ENCODE measurements around the gene C1QTNF6.
"Not testable (repeated sequence)": the region's sequence is repeated elsewhere in the genome, so short reads cannot be mapped to it uniquely, and the experiment has no call there.

C1QTNF6 gene

DNA sequence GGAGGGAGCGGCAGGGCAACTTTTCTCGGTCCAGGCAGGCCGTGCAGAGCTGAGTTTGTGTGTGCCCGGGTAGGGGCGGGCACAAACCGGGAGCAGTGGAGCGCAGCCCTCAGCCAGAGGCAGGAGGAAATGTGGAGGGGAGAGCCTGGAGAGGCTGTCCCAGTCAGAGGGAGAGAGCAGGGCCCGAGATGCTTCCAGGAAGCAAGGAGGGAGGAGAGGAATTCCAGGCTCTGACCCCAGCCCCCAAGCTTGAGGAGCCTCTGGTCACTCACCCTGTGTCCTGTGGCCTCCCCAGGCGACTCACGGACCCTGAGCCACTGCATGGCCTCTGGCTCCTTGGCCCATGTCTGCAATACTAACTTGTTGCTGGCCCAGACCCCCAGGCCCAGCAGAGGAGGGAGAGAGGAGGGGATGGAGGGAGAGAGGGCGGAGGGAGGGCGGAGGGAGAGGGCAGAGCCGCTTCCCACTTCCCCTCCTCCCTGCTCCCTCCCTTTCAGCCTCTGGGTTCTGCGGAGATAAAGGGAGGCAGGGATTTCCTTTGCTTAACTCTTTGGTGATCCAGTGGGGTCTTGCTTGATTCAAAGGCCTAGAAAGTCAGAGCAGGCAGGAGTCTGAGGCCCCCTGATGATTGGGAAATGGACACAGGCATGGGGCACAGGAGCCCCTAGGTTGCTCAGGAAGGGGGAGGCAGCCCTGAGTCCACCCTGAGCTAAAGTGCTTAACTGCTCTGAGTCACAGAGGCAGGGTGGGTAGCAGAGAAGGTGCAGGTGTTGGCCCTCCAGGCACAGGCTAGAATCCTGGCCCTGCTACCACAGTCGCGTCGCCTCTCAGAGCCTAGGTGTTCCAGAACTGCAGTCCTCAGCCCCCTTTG is at the start of gene C1QTNF6:
C1QTNF6 (minus strand) TSS at position 357 of the 871 bp plus-strand sequence; CDS start at position 323, 34 bp downstream.
- Mint-ChIP-seq H3K4me1 (peaks cover 58% of the 10 kb centered on the region), H3K27me3 (no peaks in the 10 kb centered on the region), H3K27ac (no peak within 1 kb of the TSS), H3K36me3 (ENCODE audit: low read depth) (peaks cover 7% of the 10 kb centered on the region), H3K9me3 (peaks cover 7% of the 10 kb centered on the region), H3K4me3 (no peak within 1 kb of the TSS)
- DNase-seq (no peak), ATAC-seq (no peak)

DNA sequence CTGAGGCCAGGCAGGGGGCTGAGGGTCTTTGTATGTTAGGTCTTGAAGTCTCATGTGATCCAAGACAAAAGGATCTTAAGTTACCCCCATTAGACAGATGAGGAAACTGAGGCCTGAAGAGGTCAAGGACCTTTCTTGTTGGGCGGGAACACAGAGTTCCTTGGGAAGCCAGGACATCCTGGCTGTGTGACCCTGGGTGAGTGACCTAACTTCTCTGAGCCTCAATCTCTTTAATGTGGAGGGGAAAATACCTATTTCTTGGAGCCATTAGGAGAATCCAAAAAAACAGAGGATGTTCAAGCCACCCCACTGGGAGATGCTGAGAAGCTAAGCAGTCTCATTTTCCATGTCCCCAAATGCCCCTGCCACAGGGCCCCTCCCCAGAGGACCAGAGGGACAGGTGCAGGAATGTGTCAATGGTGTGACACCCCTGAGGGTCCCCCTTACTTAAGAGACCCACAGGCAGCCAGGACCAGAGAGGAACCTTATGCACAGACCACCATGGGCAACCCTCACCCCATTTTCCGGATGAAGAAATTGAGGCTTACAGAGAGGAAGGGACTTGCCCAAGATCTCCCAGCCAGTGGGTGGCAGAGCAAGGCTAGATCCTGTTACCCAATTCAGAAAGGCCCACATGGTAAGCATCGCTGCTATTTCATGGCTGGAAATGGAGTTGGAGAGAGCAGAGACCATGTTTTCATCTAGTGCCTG is 48.0 kb upstream of the C1QTNF6 start:
- Mint-ChIP-seq H3K4me1 (peaks cover 100% of the 10 kb centered on the region), H3K9me3 (no peaks in the 10 kb centered on the region), H3K36me3 (ENCODE audit: low read depth) (peaks cover 79% of the 10 kb centered on the region), H3K27me3 (no peaks in the 10 kb centered on the region), H3K4me3 (peak overlapping the region; percentile 90), H3K27ac (peak overlapping the region; percentile 96)
- ATAC-seq: no peak
- DNase-seq: no peak

DNA sequence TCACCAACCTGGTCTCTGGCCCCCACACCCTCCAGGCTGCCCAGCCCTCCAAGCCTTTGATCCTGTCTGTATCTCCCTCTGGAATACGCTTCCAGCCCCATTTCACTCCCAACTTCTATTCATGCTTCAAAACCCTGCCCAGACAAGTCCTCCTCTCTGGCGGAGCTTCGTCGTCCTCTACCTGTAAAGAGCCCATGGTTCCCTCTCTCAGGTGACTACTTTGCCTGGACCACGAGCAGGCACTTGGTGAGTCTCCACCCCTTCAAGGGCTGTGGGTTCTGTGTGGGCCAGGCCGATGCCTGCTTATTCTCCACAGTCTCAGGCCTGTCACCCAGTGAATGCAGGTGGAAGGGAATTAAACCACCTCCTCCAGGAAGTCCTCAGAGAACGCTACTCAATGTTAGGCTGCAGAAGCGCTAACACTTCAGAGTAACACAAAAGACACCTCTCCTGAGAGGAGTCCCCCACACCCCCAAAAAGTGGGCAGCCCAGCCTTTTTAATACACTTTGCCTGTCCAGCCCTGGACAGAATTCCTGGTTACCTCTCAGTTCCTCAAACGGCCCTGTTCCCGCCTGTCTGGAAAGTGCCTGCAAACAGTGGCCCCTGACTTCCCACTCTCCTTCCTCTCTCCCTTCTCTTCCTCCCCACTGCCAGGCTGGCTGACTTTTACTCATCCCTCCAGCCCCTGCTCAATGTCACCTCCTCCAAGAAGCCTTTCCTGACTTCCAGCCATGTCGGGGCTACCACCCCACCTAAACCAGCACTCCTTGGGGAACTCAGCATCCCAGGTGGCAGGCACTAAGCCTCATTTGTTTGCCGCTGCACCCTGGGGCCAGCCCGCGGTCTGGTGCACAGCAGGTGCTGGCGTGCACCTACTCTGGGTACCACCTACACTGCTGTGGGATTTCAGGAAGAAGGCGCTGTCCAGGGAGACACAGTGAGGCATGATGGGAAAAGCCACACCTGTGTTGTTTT is 47.0 kb upstream of the C1QTNF6 start:
- Mint-ChIP-seq H3K27ac (peak overlapping the region; percentile 96), H3K4me1 (peaks cover 99% of the 10 kb centered on the region), H3K36me3 (ENCODE audit: low read depth) (peaks cover 72% of the 10 kb centered on the region), H3K9me3 (no peaks in the 10 kb centered on the region), H3K27me3 (no peaks in the 10 kb centered on the region), H3K4me3 (peak overlapping the region; percentile 90)
- DNase-seq (no peak), ATAC-seq (no peak)

DNA sequence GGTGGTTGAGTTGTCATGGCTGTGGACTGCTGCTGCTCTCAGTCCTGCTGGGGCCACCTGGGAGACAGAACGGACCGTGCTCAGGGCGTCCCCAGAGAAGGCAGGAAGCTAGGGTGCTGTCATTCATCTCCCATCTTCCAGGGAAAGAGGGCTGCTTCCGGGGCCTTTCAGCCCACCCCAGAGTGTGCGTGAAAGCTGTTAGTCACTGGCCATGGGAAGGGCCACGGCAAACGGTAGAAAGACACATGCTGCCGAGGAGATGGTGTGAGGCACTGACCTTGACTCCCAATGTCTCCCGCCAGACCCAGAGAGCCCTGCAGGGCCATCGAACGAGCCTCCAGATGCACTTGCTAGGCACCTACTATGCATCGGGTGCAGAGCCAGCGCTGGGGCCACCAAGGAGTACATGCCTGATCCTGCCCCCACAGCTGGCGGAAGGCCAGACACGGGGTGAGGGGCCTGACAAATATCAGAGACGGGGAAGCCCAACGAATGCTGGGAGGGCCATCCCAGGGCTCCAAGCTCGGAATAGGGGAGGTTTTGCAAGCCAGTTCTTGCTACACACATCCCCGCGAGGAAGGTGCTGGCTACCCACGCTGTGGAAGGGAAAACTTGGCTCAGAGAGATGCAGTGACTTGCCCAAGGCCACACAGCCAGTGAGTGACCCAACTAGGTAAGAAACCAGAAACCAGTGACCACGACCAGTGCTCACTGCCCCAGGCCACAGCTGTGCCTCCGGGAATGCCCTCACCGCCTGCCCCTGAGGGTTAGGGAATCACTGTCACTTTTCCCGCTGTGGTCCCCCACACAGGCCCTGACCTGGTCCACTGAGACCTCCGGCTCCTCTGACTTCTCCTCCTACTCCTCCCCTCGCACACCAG is 45.9 kb upstream of the C1QTNF6 start:
- ATAC-seq: no peak
- H3K27me3 Mint-ChIP-seq: no peaks in the 10 kb centered on the region
- H3K4me1 Mint-ChIP-seq: peaks cover 99% of the 10 kb centered on the region
- peak overlapping the region; percentile 90 for H3K4me3 Mint-ChIP-seq
- H3K27ac Mint-ChIP-seq: peak overlapping the region; percentile 96
- no peak for DNase-seq
- H3K9me3 Mint-ChIP-seq: no peaks in the 10 kb centered on the region
- H3K36me3 Mint-ChIP-seq (ENCODE audit: low read depth): peaks cover 78% of the 10 kb centered on the region

DNA sequence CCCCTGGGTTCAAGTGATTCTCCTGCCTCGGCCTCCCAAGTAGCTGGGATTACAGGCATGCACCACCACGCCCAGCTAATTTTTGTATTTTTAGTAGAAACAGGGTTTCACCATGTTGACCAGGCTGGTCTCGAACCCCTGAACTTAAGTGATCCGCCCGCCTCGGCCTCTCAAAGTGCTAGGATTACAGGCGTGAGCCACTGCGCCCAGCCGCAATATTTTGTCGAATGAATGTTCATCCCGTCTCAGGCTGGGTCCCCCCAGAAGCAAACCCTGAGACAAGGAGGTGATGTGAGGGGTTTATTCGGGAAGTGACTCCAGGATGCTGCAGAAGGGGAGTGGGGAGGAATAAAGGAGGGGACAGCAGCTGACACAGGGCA is 45.3 kb upstream of the C1QTNF6 start:
- H3K9me3 Mint-ChIP-seq, H3K27me3 Mint-ChIP-seq, ATAC-seq, DNase-seq: not testable (repeated sequence)
- Mint-ChIP-seq H3K4me1 (peaks cover 99% of the 10 kb centered on the region), H3K36me3 (ENCODE audit: low read depth) (peaks cover 79% of the 10 kb centered on the region), H3K27ac (peak overlapping the region; percentile 96), H3K4me3 (peak overlapping the region; percentile 90)

DNA sequence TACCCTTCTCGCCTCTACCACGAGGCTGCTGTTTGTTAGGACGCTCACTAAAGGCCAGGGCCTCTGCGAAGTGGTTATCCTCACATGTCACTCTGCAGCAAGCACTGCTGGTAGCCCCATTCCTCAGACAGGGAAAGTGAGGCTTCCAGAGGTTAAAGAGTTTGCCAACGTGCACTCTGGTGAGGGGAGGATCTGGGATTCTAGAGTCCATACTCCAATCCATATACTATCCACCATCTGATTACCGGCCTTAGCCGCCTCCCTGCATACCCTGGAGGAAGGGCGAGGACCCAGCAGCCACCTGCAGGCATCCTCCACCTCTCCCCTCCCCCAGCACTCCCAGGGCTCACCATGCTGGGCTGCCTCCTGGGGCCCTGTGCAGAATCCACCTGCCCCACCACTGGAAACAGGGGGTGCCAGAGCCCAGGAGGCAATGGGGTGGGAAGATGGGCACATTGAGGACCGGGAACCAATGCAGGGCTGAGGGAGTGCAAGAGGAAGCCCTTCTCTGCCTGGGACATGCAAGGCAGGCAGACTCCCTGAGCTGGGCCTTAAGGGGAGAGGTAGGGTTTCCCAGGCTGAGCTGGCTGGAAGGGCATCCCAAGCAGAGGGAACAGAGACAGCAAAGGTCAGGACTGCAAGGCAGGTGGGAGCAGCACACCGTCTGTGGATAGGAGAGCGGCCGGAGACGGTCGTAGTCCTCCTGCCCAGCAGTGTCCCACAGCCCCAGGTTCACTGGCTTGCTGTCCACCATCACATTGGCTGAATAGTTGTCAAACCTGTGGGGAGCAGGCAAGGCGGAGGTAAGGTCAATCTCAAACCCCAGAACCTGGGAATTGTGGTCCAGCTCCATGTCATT is 44.3 kb upstream of the C1QTNF6 start:
- peaks cover 78% of the 10 kb centered on the region for H3K36me3 Mint-ChIP-seq (ENCODE audit: low read depth)
- peak overlapping the region; percentile 93 for H3K27ac Mint-ChIP-seq
- ATAC-seq: no peak
- peaks cover 98% of the 10 kb centered on the region for H3K4me1 Mint-ChIP-seq
- peak; percentile 38 for DNase-seq
- H3K4me3 Mint-ChIP-seq: peak overlapping the region; percentile 67
- no peaks in the 10 kb centered on the region for H3K9me3 Mint-ChIP-seq
- H3K27me3 Mint-ChIP-seq: no peaks in the 10 kb centered on the region

DNA sequence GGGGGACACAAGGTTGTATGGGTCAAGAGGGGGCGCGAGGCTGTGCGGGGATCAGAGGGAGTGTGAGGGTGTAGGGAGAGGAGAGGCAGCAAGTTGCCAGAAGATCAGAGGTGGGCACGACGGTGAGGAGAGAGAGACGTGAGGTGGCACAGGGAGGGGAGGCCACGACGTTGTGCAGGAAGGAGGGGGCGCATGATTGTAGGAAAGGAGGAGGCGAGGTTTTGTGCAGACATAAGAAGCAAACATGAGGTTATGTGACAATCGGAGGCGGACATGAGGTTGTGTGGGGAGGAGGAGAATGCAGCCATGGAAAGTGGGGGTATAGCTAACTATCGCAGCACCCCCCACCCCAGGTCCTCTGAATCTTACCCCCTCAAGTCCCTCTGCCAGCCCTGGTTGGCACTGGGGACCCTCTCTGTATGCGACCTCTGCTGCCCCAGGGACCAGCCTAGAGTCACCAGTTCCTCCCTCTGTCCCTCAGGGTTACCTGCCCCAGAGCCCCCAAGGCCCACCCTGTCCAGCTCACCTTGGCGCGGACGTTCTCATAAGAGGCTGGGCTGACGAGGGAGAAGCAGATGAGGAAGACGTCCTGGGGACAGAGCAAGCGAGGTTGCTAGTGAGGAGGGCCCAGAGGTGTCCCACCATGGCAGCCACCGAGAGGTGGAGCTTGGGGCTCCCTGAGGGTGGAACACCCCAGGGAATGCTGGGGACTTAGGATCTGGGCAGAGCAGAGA is 43.5 kb upstream of the C1QTNF6 start:
- H3K27me3 Mint-ChIP-seq: no peaks in the 10 kb centered on the region
- no peaks in the 10 kb centered on the region for H3K9me3 Mint-ChIP-seq
- ATAC-seq (peak; percentile 9), DNase-seq (peak; percentile 64)
- peak overlapping the region; percentile 93 for H3K27ac Mint-ChIP-seq
- peaks cover 90% of the 10 kb centered on the region for H3K4me1 Mint-ChIP-seq
- peak overlapping the region; percentile 67 for H3K4me3 Mint-ChIP-seq
- H3K36me3 Mint-ChIP-seq (ENCODE audit: low read depth): peaks cover 72% of the 10 kb centered on the region

DNA sequence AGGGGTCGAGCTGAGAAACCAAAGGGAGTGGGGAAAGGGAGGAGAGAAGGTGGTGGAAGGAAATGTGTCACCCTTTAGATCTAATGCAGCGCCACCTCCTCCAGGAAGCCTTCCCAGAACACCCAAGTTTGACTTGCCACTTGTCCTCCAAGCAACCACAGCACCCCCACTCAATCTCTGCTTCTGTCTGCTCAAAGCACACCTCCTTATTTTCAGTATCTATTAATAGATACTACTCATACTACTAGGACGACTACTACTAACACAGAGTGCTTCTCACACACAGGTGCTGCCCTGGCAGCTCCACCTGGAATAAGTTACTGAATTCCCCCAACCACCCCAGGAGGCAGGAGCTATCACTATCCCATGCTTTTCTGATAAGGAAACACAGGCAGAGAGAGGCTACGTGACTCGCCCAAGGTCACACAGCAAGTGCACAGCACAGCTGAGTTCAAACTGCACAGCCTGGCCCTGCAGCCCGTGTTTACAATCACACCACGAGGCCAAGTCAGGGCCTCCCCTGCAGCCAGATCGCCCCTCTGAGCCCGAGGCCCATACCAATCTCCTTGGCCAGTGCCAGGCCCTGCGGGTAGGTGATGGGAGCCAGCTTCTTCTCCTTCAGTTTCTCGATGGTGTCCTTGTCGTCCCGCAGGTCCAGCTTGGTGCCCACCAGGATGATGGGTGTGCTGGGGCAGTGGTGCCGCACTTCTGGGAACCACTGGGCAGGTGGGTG is 42.8 kb upstream of the C1QTNF6 start:
- DNase-seq: peak; percentile 85

DNA sequence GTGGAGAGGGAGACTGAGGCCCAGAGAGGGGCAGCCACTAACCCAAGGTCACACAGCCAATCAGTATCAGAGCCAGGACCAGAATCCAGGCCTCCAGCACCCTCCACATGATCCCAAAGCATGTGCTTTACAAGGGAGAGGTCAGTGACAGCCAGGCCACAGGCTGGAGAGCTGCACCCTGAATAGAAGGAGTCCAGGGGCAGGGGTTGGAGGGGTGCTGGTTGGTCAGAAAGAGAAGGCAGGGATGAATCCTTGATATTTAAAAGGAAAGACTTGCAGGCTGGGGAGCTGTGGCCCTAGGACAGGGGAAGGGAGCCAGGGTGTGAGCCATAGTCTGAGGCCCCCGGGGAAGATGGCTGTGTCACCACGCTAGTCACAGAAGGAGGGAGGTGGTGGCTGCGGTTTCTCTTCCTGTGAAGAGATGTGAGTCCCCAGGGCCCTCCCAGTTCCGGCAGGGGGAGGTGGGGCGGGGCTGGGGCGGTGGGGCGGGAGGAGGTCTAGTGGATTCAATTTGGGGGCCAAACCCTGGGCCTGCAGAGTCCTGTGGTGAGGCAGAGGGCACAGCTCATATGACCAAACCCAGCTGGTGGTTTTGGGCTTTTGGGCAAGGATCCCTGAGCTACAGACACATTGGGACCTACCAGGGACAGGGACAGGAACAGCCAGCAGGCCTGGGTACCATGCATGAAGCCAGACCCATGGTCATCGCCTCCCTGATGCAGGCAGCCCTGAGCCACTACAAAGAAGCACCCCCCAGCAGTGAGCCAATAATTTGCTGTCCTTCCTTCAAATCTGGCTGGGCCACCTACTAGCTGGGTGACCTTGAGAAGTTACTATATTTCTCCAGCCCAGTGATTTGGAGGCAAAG is 42.0 kb upstream of the C1QTNF6 start:
- peak overlapping the region; percentile 93 for H3K27ac Mint-ChIP-seq
- peaks cover 90% of the 10 kb centered on the region for H3K4me1 Mint-ChIP-seq
- peaks cover 75% of the 10 kb centered on the region for H3K36me3 Mint-ChIP-seq (ENCODE audit: low read depth)
- peak overlapping the region; percentile 67 for H3K4me3 Mint-ChIP-seq
- DNase-seq (peak; percentile 88), ATAC-seq (peak; percentile 76)
- H3K27me3 Mint-ChIP-seq: no peaks in the 10 kb centered on the region
- H3K9me3 Mint-ChIP-seq: no peaks in the 10 kb centered on the region

More for the DNA sequence above, 42.8 kb upstream of the C1QTNF6 start:
- Mint-ChIP-seq H3K27ac (peak overlapping the region; percentile 93), H3K4me3 (peak overlapping the region; percentile 67), H3K36me3 (ENCODE audit: low read depth) (peaks cover 72% of the 10 kb centered on the region), H3K9me3 (no peaks in the 10 kb centered on the region), H3K4me1 (peaks cover 90% of the 10 kb centered on the region), H3K27me3 (no peaks in the 10 kb centered on the region)
- peak; percentile 41 for ATAC-seq

DNA sequence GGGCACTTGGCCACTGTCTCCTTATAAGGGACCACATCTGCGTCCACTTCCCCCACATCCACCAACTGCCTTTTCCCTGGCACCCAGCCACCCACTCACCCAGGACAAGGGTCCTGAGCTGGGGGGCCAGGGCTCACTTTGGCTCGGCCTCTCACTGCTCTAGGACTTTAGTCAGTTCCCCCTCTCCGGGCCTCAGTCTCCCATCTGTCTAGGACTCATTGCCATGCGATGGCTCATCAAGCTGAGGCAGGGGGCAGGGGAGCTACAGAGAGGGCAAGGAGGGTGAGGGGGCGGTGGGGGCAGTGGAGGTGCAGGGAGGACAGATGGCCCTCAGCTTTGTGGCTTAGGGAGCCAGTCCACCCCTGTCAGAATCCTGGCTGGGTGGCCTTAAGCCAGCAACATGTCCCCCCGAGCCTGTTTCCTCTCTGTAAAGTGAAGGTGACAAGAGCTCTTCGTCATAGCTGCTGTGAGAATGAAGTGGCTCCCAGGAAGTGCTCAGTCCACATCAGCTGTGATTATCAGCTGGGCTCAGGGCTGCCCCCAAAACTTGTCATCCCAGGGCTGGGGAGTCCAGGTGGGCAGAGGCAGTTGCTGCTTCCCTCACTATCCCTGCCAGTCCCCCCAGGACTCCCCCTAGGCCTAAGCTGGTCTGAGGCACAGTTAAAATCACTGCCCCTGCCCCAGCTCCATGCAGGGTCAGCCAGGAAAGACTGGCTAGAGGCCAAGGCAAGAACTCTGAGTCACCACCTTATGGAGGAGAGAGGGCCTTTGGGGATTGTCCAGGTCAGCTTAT is 41.2 kb upstream of the C1QTNF6 start:
- DNase-seq (peak; percentile 57), ATAC-seq (peak; percentile 20)
- Mint-ChIP-seq H3K4me3 (peak overlapping the region; percentile 67), H3K27me3 (no peaks in the 10 kb centered on the region), H3K27ac (peak overlapping the region; percentile 93), H3K36me3 (ENCODE audit: low read depth) (peaks cover 77% of the 10 kb centered on the region), H3K4me1 (peaks cover 90% of the 10 kb centered on the region), H3K9me3 (no peaks in the 10 kb centered on the region)

Measured in activated naive CD8-positive, alpha-beta T cell treated with anti-CD3 and anti-CD28 coated beads, Interleukin-2, amount 50 U/mL, for 24 hours (primary cell).